HT-29 (cell line): Measurements from ENCODE around the gene ZSCAN22. TPM values are rescaled to one million over a fixed set of nuclear protein-coding genes. Genes with fewer than 3 reads are reported as not detected.
"Not testable (repeated sequence)": the region's sequence is repeated elsewhere in the genome, so short reads cannot be mapped to it uniquely, and the experiment has no call there.

ENCODE experiments used
- DNase-seq: peaks from one replicate; pipeline ENCODE4 v3.0.0-alpha.2; 2015; ENCODE audit warnings: low spot score
- total RNA-seq: library from RNA; depleted of rRNA; stranded (reverse); fragments of >200 nt; shearing (Covaris generic); gene quantifications from 2 replicates; pipeline ENCODE4 v1.2.3, GENCODE V29; 2014

ZSCAN22 gene
- total RNA-seq, 1 experiment from 2014 or later: 3.7 TPM

DNA sequence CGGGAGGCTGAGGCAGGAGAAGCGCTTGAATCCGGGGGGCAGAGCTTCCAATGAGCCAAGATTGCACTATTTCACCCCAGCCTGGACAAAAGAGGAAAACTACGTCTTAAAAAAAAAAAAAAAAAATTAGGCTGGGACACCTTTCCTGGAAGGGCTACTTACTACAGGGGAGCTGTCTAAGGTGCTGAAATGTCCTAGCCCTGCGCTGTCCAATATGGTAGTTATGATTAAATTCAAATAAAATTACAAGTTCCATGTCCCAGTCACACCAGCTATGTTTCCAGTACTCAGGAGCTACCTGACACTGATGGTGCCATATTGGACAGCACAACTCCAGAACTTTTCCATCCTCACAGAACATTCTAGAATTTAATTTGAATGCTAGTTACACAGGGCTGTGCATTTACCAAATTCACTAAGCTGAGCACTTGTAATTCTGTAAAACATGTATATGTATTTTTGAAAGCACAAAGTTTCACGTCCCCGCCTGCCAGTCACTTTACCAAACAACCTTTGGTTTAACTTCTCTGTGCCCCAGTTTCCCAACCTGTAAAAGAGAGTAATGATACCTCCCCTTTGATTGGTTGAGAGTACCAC is 9.2 kb upstream of the ZSCAN22 start:
- peak; percentile 77 for DNase-seq

DNA sequence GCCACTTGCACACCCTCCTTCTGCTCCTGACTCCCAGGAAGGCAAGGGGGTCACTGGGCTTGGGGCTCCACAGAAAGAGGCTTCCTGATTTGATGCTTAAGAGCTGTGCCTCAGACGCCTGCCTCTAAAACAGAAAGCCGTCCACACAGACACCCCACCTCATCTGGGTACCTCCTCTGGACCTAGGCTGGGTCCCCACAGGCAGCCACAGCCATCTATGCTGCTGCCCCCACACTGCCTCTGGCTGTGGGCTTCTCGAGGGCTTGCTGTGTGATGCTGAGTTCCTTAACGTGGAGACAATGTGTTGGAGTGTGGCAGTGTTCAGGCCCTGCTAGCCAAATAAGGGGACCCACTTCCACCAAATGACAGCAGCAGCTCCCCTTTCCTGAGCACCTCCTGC is 8.5 kb upstream of the ZSCAN22 start:
- no peak for DNase-seq

DNA sequence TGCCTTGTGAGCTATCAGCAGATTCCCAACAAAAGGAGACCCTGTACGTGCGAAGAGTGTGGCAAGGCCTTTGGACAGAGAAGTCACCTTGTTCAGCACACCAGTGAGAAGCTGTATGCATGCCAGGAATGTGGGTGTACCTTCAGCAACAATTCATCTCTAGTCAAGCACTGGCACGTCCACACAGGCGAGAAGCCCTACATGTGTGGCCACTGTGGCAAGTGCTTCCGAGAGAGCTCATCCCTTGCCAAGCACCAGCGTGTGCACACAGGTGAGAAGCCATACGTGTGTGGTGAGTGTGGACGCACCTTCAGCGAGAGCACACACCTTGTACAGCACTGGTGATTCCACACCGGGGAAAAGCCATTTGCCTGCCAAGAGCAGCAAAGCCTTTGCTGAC is 7.6 kb upstream of the ZSCAN22 start:
- DNase-seq: no peak

DNA sequence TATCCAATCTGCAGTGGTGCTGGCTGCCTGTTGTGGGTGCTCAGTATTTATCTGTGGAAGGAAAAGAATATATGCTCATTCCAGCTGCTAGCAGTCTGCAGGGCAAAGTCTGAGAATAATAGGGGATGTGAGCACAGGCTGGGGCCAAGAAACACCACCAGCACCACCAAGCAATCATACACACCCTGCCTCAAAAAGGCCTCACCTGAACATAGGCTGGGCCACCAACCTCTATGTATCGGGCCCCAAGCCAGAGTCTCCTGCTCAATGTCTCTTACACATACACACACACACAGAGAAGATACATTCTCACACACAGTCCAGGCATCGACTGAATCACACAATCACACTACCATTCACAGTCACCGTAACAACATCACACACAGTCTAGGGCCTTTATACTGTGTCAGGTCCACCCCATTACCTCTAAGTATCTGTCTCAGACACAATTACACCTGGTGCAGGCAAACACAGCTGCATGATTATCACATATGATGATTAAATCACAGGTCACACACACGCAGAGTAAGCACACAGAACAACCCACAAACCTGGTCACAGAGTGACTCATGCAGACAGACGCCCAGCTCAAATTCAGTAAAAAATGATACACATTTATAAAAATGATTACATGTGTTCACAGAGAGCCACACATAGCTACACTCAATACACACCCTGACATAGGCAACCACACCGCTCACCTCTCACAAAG is 1.3 kb upstream of the ZSCAN22 start:
- no peak for DNase-seq

DNA sequence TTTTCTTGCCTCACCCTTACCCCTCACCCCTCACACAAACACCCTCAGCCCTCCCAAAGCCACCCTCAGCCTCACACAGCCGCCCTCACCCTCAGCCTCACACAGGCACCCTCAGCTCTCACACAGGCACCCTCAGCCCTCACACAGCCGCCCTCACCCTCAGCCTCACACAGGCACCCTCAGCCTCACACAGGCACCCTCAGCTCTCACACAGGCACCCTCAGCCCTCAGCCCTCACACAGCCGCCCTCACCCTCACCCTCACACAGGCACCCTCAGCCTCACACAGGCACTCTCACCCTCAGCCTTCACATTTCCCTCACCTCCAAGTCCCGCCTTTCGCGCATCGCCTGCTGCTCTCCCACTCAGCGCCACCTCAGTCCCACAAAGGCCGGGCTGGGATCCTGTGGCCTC is 287 bp upstream of the ZSCAN22 start:
- DNase-seq: no peak

DNA sequence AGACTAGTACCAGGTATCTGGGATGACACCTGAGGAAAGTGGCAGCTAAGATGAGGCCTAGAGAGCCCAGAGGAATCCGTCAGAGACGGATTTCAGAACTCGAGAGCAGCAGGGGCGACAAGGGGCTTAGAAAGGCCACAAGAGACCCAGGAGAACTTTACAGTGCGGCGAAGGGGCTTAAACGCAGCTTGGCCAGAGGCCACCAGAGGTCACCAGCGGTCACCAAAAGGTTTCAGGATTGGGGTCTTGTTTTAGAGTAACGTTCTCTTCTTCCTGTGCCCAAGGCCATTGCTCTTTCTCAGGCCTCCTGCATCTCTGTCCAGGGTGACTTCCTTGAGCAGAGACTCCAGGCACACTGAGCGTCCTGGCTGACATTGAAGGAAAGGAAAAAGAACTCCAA is 2.2 kb downstream of the ZSCAN22 start:
- DNase-seq: no peak

DNA sequence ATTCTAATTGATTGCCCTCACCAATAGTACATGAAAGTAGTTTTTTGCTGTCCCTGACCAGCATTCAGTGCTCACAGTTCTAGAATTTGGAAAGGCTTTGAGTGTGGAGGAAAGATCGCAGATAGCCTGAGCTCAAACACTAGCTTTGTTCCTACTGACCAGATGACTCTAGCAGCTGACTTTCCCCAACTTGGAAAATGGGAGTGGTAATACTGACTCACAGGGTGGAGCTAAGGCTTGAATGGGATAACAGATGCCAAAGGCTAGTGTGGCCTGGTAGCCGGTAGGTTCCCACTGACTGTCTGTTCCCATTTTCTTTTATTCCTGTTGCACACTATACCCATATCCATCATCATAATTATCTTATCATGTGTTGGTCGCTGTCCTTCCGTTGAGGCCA is 3.7 kb downstream of the ZSCAN22 start:
- peak; percentile 66 for DNase-seq

DNA sequence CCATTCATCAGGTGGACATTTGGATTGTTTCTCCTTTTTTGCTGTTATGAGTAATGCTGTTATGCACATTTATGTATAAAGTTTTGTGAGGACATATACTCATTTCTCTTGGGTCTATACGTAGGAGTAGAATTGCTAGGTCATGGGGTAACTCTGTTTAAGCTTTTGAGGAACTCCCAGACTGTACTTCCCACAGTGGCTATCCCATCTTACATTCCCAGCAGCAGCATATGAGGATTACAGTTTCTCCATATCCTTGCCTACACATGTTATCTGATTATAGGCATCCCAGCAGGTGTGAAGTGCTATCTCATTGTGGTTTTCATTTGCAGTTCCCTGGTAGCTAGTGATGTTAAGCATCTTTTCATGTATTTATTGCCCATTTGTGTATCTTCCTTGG is 5.9 kb downstream of the ZSCAN22 start:
- no peak for DNase-seq

DNA sequence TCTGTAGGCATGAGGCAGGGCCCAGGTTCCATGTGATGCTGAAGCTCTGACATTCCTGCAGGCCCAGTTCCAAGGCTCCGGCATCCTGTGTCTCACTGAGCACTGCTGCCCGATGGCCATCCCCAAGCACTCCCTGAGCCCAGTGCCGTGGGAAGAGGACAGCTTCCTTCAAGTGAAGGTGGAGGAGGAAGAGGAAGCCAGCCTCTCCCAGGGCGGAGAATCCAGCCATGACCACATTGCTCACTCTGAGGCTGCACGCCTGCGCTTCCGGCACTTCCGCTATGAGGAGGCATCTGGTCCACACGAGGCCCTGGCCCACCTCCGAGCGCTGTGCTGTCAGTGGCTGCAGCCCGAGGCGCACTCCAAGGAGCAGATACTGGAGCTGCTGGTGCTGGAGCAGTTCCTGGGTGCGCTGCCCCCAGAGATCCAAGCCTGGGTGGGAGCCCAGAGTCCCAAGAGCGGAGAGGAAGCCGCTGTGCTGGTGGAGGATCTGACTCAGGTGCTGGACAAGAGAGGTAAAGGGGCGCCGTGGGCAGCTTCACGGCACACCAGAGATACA is 8.0 kb downstream of the ZSCAN22 start:
- DNase-seq: no peak

DNA sequence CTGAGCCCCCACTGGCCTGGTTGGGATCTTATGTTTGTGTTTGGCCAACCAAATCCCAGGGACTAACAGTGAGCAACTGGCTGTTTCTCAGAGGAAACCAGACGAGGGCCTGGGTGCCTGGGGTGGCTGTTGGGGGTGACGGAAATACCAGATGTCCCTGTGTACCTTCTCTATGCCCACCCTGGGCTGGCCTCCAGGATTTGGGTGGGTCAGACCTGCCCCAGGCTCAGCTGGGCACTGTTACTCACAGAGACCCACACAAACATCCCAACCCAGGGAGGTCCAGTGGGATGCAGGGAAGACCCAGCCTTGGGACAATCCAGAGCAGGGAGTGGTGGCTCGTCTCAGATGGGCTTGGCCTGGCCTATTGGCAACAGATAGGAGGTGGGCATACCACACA is 8.8 kb downstream of the ZSCAN22 start:
- DNase-seq: no peak

DNA sequence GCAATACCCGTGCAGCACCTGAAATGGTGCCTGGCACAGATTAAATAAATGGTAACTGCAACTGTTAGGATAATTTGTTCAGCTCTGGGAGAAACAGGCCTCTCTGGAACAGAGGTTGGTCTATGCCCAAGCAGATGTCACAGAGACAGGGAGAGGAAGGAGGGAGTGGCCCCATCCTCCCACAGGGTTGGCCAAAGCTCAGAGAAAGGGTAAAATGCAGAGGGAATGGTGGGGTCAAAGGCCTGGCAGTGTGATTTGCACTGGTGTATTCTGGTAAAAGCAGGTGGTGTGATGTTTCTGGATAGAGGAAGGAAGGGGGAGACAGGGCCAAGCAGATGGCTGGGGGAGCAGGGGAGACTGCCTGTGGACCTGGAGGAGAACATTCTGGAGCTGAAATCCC is 9.4 kb downstream of the ZSCAN22 start:
- DNase-seq: no peak

DNA sequence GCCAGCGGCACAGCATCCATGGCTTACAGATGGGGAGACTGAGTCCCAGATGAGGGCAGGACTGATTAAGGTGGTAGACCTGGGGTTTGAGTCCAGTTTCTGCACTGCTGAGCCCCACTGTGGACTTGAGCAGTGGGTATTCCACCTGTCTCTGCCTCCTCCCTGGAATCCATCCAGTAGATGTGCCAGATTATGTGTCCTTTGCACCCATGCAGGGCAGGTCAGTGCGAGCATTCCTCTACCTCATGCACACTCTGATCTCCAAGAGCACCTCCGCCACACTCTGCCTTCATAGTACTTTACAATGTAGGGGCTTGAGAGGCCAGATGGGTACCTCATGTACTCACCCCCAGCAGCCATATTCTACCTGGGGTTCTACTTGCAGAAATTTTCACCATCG is 10.0 kb downstream of the ZSCAN22 start:
- no peak for DNase-seq

DNA sequence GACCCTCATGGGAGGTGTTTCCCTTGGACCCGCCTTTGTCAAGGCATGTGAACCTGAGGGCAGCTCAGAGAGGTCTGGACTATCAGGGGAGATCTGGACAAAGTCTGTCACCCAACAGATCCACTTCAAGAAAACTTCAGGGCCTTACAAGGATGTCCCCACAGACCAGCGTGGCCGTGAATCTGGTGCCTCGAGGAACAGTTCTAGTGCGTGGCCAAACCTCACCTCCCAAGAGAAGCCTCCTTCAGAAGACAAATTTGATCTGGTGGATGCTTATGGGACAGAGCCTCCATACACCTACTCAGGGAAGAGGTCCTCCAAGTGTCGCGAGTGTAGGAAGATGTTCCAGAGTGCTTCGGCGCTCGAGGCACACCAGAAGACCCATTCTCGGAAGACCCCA is 11.5 kb downstream of the ZSCAN22 start:
- no peak for DNase-seq

DNA sequence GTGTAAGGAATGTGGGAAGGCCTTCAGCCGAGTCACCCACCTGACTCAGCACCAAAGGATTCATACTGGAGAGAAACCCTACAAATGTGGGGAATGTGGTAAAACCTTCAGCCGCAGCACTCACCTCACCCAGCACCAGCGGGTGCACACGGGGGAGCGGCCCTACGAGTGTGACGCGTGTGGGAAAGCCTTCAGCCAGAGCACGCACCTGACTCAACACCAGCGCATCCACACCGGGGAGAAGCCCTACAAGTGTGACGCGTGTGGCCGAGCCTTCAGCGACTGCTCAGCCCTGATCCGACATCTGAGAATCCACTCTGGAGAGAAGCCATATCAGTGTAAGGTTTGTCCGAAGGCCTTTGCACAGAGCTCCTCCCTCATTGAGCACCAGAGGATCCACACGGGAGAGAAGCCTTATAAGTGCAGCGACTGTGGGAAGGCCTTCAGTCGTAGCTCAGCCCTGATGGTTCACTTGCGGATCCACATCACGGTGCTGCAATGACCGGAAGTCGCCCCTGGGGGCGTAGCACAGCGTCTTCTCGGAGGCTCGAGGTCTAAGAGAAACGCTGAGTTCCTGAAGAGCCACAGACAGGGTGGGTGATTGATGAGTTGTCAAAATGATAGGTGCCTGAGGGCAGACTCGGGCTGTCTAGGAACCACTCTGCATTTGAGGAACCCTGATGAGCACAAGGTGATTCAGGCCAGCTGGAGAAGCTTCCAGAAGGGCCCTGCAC is 12.2 kb downstream of the ZSCAN22 start:
- no peak for DNase-seq

DNA sequence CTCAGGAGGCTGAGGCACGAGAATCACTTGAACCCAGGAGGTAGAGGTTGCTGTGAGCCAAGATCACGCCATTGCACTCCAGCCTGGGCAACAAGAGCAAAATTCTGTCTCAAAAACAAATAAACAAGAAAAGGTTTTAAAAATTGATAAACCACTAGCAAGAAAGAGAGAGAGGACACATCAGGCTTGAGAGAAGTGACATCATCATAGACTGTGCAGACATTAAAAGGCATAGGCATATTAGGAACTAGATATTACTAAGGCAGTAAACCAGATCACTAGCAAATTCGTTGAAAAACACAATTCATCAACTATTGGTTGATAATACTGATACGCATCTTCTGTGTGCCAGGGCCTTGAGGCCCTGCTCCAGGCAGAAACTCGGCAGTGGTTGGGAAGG is 18.8 kb downstream of the ZSCAN22 start:
- DNase-seq: no peak

DNA sequence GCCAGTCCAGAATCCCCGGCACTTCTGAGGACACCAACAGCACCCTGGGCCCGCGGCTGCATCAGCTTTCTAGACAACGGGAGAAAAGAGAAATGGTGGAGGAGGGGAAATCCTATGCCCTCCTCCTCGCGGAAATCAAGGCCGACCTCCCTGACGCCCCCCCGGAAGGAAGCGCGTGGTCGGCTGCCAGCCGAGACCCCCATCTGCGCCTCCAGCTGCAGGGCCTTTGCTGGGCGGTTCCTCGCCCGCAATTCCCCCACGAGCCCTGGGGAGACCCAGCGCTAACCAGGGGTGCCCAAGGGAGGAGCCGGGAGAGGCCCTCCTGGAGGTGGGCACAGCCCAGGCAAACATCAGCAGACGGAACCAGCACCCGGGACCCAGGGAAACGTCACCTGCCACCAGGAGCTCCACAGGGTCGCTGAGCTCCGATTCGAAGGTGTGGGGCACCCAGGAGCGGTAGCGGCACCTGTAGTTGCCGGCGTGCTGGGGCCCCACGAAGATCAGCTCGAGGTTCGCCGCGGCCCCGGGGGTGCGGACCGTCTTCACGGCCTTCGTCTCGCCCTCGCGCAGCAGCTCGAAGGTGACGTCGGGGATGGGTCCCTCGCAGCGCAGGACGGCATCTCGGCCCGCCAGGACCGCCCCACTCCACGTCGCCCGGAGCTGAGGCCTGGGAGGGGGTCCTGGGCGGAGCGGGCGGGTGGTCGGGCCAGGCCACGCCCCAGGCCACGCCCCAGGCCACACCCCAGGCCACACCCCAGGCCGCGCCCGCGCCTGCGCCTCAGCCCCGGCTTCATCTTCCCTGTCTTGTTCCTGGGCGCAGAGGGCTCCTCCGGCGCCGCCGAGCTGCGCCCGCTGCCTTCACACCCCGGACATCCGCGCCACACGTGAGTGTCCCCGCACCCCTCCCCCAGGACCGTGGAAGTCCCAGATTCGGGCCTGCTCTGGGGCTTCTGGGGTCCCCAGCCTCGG is 20.5 kb downstream of the ZSCAN22 start:
- DNase-seq: no peak

DNA sequence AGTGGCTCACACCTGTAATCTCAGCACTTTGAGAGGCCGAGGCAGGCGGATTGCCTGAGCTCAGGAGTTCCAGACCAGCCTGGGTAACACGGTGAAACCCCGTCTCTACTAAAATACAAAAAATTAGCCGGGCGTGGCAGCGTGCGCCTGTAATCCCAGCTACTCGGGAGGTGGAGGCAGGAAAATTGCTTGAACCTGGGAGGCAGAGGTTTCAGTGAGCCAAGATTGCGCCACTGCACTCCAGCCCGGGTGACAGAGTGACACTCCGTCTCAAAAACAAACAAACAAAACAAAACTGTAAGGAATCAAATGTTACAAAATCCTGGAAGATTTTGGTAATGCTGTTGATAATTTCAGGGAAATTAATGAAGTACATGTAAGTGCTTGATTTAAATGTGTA is 21.3 kb downstream of the ZSCAN22 start:
- DNase-seq: not testable (repeated sequence)

DNA sequence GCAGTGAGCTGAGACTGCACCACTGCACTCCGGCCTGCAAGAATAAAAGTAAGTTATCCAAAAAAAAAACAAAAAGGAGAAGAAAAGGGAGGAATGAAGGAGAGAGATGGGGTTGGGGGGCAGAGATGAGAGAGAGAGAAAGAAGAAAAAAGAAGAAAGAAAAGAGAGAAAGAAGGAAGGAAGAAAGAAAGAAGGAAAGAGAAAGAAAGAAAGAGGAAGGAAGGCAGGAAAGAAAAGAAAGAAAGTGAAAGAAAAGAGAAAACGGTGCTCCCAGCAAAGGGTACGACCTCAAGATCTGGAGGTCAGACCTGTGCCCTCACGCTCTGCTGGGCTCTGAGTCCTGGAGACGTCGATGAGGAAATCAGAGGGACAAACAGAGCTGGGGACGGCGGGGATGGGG is 22.8 kb downstream of the ZSCAN22 start:
- DNase-seq: no peak

DNA sequence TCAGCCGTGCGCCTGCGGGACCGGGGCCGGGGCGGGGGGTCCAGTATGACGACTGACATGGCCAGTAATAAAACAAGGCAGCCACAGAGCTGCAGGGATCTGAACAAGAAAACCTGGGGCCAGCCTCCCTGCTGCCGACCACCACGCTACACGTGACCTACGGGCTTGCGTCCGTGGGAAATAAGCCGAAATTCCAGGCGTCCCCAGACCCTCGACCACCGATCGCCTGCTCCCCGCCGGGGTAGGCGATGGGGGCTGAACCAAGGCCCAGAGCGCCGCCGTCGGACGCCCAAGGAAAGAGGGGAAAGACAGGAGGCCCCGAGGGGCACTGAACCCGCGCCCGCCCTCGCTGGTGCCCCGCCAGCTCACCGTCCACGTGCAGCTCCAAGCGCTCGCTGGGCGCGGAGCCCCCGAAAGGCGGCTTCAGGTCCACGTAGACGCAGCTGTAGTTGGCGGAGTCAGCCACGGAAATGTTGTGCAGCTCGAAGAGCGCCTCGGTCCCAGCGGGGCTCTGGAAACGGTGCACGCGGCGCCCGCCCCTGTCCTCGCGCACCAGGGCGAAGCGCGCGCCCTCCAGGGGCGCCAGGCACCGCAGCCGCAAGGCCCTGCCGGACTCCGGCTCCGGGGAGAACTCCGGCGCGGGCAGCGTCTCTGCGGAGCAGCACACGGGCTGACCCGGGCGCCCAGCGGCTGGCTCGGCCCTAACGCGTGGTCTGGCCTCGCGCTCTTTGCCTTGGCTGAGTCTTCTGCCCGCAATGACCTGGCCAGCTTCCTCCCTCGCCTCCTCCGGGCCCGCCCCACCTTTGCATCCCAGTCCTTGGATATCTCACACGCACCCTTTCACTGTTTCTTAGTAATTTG is 23.4 kb downstream of the ZSCAN22 start:
- DNase-seq: no peak

DNA sequence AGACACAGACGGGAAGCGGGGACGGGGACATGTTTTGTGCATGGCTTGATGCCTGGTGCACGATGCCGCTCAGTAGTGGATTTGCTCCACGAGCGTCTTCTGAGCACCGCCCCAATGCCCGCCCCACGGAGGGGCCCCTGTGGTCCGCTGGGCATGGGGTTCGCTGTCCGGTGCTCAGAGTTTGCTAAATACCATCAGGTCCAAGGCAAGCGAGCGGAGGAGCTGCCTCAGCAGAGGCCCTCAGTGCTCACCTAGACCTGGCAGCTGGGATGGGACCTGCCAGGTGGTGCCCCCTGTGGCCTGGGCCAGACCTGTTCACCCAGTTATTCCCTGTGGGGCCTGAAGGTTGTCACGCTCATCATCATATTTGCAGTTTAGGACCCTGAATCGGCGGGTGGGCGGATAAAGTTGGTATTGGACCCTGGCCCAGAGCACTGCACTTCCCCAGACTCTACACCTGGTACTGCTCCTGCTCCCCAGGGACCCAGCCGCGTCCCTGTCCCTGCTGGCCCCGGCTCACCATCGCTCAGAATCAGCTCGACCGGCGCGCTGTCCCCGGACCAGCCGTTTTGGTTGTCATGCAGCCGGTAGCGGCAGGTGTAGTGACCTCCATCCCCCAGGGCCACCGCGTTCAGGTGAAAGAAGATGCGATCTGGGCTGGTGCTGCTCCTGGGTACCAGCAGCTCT is 24.2 kb downstream of the ZSCAN22 start:
- no peak for DNase-seq
